Activated CD8-positive, alpha-beta memory T cell treated with anti-CD3 and anti-CD28 coated beads for 1 hour (primary cell): ENCODE measurements around the gene EFNA2.

Experiments used
- DNase-seq, 2 donors: peaks; one replicate each; pipeline ENCODE4 v3.0.0-alpha.2; 2020; ENCODE audit warnings: low read depth in 1 of 2; ENCODE audit errors: extremely low read depth in 1 of 2

Gene EFNA2

DNA sequence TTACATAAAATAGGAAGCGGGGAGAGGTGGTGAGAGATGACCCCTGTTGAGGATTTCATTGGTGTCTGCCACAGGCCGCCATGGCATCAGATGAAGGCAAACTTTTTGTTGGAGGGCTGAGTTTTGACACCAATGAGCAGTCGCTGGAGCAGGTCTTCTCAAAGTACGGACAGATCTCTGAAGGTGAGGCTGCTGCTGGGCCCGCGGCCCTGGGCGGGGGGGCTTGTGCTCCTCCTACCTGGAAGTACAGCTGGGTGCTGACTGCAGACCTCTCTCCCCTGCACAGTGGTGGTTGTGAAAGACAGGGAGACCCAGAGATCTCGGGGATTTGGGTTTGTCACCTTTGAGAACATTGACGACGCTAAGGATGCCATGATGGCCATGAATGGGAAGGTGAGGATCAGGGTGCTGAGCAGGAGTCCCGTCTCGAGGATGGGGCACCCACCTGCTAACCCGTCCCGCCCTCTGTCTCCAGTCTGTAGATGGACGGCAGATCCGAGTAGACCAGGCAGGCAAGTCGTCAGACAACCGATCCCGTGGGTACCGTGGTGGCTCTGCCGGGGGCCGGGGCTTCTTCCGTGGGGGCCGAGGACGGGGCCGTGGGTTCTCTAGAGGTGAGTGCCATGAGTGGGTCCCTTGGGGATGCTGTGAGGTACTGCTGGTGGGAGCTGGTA is 14.7 kb upstream of the EFNA2 start:
- DNase-seq = no peak

DNA sequence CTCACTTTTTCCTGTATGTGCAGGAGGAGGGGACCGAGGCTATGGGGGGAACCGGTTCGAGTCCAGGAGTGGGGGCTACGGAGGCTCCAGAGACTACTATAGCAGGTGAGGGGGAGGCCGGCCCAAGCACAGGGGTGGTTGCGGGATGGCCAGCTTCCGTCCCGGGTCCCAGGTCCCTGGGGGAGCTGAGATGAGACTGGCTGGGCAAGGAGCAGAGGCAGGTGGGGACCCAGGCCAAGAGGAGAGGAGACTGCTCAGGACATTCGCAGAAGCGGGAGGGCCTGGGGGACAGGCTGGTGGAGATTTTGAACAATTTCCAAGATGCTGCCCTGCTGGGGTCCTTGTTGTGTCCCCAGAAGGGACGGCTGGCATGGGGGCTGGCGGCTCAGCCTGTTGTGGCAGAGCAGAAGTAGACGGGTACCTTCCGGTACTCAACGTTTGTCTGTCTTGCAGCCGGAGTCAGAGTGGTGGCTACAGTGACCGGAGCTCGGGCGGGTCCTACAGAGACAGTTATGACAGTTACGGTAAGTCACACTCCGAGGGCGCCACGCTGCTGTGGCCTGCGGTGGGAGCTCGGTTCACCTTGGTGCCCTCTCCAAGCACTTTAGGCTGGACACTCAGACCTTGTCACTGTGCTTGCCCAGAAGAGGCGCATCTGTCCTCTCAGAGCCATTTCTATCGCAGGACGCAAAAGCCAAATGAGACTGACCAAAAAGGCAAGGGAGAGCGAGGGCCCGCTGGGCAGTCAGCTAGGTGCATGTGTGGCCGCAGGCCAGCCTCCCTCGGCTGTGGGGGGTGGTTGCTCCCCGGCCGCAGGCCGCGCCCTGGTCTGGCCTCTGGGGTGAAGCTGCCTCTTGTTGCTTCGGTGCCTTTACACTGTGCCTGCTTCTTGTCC is 13.9 kb upstream of the EFNA2 start:
- no peak for DNase-seq

DNA sequence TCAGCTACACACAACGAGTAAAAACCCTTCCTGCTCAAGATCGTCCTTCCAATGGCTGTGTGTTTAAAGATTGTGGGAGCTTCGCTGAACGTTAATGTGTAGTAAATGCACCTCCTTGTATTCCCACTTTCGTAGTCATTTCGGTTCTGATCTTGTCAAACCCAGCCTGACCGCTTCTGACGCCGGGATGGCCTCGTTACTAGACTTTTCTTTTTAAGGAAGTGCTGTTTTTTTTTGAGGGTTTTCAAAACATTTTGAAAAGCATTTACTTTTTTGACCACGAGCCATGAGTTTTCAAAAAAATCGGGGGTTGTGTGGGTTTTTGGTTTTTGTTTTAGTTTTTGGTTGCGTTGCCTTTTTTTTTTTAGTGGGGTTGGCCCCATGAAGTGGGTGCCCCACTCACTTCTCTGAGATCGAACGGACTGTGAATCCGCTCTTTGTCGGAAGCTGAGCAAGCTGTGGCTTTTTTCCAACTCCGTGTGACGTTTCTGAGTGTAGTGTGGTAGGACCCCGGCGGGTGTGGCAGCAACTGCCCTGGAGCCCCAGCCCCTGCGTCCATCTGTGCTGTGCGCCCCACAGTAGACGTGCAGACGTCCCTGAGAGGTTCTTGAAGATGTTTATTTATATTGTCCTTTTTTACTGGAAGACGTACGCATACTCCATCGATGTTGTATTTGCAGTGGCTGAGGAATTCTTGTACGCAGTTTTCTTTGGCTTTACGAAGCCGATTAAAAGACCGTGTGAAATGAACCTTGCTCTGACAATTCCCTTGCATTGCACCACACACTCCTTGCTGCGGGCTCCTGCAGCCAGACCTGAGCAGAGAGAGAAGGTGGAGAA is 13.0 kb upstream of the EFNA2 start:
- DNase-seq = no peak

DNA sequence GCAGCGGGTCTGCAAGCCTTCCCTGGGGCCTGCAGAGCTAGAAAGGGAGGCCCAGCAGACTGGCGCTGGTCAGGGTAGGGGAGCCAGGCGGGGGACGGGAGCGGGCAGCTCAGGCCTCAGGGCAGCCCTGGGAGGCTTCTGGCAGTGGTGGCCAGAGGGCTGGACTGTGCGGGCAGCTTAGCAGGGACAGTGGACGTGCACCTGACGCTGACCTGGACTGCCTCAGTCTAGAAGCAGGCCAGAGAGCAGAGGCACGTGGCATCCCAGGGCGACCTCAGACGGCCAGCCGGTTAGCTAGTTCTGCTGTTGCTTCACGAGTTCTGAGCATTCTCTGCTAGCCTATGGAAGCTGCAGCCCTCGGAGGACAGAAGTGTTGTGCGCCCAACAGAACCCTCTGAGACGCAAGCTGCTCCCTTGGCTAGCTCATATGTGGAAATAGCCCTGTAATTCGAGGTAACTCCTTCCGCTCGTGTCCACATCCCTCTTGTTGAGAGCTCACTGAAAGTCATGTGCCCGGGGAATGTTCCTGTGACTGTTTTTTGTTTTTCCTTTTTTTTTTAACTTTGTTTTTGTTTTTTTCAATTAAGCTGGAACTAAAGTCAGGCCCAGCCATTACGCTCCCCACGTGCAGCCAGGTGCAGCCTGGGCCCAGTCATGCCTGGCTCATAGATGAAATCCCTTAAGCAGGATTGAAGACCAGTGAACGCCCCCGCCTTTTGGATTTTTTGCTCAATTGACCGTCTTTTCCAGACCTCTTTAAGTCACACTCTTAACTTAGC is 12.2 kb upstream of the EFNA2 start:
- no peak for DNase-seq

DNA sequence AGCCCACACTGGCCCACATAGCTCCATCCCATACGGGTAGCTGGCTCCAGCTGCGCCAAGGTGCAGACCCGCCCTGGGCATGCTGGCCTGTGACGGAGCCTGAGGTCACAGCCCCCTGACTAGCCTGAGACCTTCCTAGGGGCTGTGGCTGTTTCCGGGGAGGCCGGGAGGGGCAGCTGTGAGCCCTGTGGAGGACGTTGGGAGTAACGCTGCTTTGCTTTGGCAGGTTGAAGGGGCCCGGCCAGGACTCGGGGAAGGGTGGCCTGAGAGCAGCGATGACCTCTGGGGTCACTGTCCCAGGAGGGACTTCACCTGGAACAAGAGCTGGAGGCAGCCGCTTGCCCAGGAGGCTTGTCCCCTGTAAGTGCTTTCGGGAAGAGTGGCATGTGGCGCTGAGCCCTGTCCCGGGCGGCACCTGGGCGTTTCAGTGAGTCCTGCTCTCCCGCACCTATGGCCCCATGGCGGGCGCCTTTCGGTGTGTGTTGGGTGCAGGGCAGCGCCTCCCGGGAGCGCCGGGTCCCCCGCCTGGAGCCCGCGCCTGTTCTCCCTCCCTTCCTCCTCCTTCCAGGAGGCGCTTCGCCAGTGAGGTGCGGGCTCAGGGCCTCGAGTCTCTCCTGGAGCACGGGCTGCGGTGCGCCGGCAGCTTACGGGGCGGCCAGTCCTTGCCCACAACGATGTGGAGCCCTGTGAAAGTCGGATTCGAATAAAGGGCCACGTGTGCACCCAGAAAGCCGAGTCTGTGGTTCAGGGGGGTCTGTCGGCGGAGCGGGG is 11.4 kb upstream of the EFNA2 start:
- no peak for DNase-seq

DNA sequence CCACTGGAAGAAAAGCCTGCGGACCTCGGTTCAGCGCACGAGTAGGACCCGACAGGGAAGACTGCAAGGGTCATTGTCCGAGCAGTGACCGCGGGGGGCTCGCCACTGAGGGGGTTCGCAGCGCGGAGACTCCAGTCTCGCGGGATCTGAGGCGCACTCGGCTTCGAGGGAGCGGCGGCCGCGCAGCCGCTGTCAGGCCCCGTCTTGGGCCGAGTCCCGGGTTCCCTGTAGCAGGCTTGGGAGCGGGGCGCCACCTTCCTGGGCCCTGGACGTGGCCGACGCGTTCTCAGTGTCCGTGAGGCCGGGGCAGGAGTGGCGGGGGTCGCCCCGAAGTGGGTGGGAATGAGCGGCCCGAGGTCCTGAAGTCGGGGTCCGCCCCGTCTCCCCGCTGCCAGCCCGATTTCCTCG is 10.8 kb upstream of the EFNA2 start:
- no peak for DNase-seq

DNA sequence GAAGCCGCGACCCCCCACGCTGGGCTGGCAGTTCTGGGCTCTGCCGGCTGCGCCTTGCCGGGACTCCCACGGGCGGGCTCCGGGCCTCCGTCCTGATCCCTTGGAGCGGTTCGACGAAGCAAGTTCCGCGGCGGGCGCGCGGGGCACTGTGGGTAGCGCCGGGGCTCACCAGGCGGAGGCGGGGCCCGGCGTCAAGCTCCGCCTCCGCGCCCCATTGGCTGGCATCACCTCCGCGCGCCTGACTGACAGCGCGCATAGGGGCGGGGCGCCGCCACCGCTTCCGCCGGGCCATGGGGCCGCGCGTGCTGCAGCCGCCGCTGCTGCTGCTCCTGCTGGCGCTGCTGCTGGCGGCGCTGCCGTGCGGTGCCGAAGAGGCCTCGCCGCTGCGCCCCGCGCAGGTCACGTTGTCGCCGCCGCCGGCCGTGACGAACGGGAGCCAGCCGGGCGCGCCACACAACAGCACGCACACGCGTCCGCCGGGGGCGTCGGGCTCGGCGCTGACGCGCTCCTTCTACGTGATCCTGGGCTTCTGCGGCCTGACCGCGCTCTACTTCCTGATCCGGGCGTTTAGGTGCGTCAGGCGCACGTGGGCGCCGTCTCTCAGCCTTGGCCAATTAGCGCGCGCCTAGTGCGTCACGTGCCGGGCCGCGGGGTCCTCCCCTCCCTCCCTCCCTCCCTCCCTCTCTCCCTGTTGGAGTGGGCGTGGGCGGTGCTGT is 10.3 kb upstream of the EFNA2 start, which contains the start of gene FAM174C:
FAM174C (plus strand) TSS at position 271 of the 716 bp plus-strand sequence; CDS start at position 291, 20 bp downstream.
- DNase-seq = peak; percentile 91 to 96

DNA sequence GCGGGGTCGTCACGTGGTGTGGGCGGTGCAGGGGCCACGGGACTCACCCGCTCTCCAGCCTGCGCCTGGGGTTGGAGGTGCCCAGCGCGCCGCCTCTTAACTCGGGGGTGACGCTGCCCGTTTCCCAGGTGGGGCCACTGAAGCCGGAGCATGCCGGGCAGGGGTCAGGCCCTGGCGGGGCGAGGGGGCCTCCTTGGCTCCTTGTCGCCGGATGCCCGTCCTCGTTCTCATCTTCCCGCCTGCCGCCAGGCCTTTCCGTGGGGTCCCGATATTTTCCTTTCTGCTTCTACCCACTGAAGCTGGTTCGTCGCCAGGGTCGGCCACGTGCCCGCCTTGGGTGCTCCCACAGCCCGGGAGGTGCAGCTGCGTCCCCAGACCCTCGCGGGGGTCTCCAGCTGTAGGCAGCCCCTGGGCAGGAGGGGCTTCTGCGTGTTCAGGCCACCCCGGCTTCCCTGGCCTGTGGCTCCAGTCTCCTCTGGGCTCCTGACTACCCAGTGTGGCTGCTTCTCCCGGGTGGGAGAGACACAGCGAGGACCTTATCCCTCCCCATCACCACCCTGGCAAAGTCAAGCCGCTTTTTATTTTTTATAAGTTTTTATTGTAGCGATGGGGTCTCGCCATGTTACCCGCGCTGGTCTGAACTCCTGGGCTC is 9.6 kb upstream of the EFNA2 start:
- no peak for DNase-seq

DNA sequence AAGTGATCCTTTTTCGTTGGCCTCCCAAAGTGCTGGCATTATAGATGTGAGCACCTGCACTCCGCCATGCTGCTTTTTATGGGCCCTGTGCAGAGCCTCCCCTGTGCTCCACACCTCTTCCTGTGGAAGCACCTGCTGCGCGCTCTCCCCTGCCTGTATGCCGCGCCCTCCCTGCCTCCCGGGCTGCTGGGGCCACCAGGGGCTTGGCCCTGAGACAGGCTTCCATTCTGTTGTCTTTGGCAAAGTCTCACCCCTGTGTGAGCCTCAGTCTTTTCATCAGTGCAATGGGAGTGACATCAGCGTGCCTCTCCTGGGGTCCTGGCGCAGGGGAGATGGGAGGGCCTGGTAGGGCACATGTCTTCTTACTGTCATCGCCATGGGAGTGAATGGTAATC is 9.0 kb upstream of the EFNA2 start:
- DNase-seq = no peak

DNA sequence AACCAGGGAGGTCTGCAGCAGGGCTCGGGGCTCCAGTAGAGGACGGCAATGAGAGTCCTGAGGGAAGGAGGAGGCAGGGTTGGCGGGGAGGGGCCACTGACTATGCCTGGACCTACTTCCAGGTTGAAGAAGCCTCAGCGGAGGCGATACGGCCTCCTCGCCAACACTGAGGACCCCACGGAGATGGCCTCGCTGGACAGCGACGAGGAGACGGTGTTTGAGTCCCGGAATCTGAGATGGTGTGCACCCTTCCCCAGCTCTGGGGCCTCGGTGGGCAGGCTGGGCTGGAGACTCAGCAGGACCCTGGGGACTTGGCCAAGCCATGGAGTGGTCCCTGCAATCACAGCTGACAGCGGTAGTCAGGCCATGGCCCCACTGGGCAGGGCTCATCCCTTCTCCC is 8.6 kb upstream of the EFNA2 start:
- no peak for DNase-seq

DNA sequence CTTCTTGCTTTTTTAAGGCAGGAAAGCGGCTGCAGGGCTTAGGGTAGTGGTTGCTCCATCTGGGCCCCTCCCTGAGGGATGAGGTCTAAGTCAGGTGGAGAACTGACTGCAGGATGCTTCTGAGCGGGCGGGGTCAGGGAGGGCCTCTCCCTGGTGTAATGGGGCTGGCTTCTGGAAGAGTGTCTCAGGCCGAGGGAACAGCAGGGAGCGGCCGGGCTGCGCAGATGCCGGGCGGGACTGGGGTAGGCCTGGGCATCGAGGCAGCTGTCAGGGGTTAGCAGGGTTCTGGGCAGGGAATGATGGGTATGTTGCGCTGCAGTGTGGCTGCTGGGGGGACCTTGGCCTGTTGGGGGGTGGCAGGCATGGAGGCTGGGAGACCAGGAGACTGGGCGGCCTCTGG is 7.6 kb upstream of the EFNA2 start:
- DNase-seq = no peak

DNA sequence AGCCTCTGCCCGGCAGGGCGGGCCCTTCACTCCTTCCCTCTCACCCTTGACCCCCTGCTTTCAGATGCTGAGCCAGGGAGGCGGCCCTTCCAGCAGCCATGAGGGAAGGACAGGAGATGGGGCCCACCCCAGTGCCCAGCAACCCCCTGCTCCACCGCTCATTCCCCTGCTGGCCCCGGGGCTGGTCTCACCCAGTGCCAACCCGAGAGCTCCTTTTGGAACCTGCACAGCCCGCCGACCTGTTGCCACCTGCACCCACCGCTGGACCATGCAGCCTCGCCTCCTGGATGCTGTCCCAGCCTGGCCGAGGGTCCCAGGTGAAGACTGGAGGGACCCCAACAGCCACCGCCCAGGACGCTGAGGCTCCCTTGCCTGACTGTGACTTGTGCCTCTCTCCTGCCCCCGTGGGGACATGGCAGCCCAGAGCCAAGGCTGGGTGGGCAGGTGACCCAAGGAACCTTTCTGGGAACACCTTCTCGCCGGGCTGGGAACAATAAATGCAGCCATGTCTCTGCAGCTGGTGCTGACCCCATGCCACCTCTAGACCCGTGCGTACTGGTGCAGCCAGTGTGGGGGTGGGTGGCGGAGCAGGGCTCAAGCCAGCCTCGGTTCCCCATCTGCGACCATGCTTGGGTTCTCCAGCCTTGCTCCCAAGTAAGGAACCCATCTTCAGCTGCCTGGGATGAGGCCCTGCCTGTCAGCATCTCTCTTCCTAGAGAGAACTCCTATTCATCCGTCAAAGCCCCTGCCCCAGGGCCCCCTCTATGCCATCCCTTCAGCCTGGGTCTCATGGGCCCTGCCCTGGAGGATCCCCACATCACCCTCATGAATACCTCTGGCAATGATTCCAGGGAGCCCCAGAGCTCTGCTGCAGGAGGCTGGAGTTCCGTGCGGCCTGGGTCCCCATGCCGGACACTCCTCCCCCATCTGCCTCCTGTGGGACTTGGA is 6.7 kb upstream of the EFNA2 start:
- DNase-seq = no peak

DNA sequence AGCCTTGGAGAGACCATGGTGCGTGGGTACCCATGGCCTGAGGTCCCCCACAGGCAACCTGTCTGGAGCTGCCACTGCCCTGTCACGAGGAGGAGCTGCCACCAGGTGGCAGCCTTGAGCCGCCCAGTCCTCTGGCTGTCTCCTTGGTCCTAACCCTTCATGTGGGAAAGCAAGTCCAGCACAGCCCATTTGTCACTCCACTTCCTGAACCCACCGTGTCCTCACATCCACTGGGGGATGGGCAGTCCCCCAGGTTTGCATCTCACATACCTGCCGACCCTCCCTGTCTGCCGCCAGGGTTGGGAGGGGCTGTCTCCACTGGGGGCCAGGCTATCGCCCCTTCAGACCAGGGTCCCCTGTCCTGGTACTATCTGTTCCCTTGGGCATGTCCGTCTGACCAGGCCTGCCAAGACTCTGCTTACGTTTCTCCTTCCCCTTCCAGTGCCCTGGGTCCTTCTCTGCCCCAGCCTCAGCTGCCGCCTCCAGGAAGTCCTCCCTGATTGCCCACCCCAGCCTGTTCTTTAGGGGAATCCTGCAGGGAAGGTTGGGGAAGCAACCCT is 5.8 kb upstream of the EFNA2 start:
- DNase-seq = peak in 1 of 2 donors; percentile 67

DNA sequence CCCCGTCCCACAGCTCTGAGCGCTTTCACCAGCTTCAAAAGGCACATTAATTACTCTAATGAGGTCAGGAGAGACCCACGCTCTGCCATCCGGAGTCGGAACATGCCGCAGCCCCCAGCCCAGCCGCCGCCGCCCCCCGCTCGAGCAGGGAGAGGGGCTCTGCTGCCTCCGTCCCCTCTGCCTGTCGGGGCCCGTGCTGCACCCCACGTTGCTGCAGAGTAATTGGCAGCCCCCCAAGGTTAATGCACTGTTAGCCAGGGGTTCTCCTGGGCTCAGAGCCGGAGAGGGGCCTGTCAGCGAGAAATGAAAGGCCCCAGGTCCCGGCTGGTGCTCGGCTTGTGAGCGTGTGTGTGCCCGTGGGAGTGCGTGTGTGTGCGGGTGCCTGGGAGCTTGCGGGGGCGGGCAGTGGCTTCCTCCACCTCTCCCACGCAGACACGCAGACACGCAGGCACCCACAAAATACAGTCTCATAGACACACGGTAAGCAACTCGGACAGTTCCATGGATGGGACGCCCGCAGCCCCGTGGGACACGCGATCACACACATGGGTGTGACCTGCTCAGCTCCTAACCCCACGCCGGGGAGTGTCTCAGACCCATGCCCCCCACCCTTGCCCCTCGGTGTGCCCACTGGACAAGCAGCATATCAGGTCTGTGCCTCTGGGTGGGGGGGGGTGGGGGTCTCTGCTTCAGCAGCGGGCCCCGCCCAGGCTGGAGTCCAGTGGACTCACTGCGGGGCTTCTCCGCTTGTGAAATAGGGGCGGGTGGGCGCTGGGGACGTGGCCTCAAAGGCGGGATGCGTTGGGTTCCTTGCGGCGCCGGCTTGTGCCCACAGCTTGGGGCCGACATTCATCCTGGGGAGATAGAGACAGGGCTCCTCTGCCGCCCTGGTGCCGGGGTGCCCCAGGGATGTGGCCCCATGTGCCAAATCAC is 4.8 kb upstream of the EFNA2 start:
- DNase-seq = no peak

DNA sequence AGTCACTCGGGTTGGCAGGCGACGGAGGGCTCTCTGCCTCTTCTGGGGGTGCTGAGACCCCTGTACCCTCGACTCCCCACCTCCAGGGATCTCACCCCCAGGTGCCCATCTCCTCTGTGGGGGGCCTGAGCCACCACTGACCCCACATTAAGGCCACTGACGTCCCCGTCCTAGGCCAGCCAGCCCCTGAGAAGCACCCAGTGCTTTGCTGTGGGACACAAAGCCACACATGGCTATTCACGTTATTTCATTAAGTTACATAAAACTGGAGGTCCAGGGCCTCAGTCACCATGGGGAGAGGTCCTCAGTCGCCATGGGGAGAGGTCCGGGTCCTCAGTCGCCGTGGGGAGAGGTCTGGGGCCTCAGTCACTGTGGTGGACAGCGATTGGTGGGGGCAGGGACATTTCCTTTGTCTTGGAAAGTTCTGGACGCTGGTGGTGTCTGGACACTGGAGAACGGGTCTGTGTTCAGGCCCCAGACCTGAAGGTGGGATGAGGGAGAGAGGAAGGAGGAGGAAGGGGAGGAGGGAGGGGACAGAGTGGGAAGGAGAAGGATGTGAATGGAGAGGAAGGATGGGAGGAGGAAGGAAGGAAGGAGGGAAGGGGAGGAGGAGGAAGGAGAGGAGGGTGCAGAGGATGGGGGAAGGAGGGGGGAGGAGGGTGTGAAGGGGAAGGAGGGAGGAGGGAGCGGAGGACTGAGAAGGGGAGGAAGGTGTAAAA is 3.9 kb upstream of the EFNA2 start:
- no peak for DNase-seq
